K562 (cell line): ENCODE data around the gene MMP24. TPM values are rescaled to one million over a fixed set of nuclear protein-coding genes. Genes with fewer than 3 reads are reported as not detected.
A peak's percentile ranks its signal among the peaks of the same experiment; 100 is the strongest.

ENCODE experiments used
- BACH1 ChIP-seq: fragments of 200-800 bp; sonication (Bioruptor generic); IDR thresholded peaks from 2 replicates; pipeline ENCODE4 v1.6.1; 2016; ENCODE audit warnings: missing genetic modification characterization, missing compliant biosample characterization
- CBFA2T3 ChIP-seq: fragments of 450-650 bp; IDR thresholded peaks from 2 replicates; pipeline ENCODE4 v1.6.1; 2017
- DEAF1 ChIP-seq: fragments of 450-650 bp; formaldehyde crosslinking; IDR thresholded peaks from 2 replicates; pipeline ENCODE4 v1.4.0; 2020; ENCODE audit warnings: mild to moderate bottlenecking, moderate library complexity
- ERF ChIP-seq: fragments of 450-650 bp; formaldehyde crosslinking; IDR thresholded peaks from 2 replicates; pipeline ENCODE4 v1.4.0; 2020; ENCODE audit warnings: mild to moderate bottlenecking, mixed read lengths
- FOSL1 ChIP-seq: fragments of 200-800 bp; sonication (Bioruptor generic); conservative IDR thresholded peaks from 2 replicates; pipeline ENCODE4 v1.6.1; 2016; ENCODE audit warnings: missing genetic modification characterization, missing compliant biosample characterization
- KLF16 ChIP-seq: IDR thresholded peaks from 2 replicates; pipeline ENCODE4 v1.6.1; 2016; ENCODE audit warnings: antibody characterized with exemption
- L3MBTL2 ChIP-seq: fragments of 450-650 bp; IDR thresholded peaks from 2 replicates; pipeline ENCODE4 v1.6.1; 2016; ENCODE audit warnings: mild to moderate bottlenecking, moderate library complexity
- LEF1 ChIP-seq: fragments of 450-650 bp; IDR thresholded peaks from 2 replicates; pipeline ENCODE4 v1.6.1; 2016; ENCODE audit warnings: mild to moderate bottlenecking
- NCOA1 ChIP-seq: fragments of 450-650 bp; IDR thresholded peaks from 2 replicates; pipeline ENCODE4 v1.6.1; 2016; ENCODE audit warnings: low read depth
- RBM17 ChIP-seq: fragments of 200-400 bp; formaldehyde crosslinking; IDR thresholded peaks from 2 replicates; pipeline ENCODE4 v1.6.1; 2017; ENCODE audit warnings: low read depth, mild to moderate bottlenecking, low read length, borderline replicate concordance
- ZBTB11 ChIP-seq, 3 experiments: fragments of 200-800 bp in 1 of 3; fragments of 250-450 bp in 1 of 3; fragments of 450-650 bp in 1 of 3; sonication (Bioruptor Pico) in 1 of 3; sonication (Bioruptor generic) in 1 of 3; formaldehyde crosslinking in 1 of 3; IDR thresholded peaks; 2 replicates each; pipeline versions ENCODE4 v1.6.1 to v1.8.0; 2016 to 2022; ENCODE audit warnings: mild to moderate bottlenecking in 2 of 3, missing genetic modification characterization in 2 of 3, missing compliant biosample characterization in 1 of 3, moderate library complexity in 1 of 3
- ZFP30 ChIP-seq: fragments of 250-450 bp; sonication (Bioruptor Pico); IDR thresholded peaks from 2 replicates; pipeline ENCODE4 v1.8.0; 2022; ENCODE audit warnings: moderate library complexity, mild to moderate bottlenecking, inconsistent platforms, borderline replicate concordance
- ZNF197 ChIP-seq: fragments of 200-800 bp; sonication (Bioruptor generic); IDR thresholded peaks from 2 replicates; pipeline ENCODE4 v1.6.1; 2016; ENCODE audit warnings: low read depth, missing genetic modification characterization, missing compliant biosample characterization
- ZNF239 ChIP-seq: fragments of 250-450 bp; sonication (Bioruptor Pico); IDR thresholded peaks from 2 replicates; pipeline ENCODE4 v1.4.0; 2020; ENCODE audit warnings: mild to moderate bottlenecking
- ZNF449 ChIP-seq: fragments of 250-450 bp; sonication (Bioruptor Pico); IDR thresholded peaks from 2 replicates; pipeline ENCODE4 v1.8.0; 2022; ENCODE audit warnings: moderate library complexity, mild to moderate bottlenecking, inconsistent platforms
- polyA plus RNA-seq, 8 experiments: library from polyadenylated mRNA; depleted of rRNA in 4 of 8; stranded (reverse) in 5 of 8; unstranded in 3 of 8; fragments of >200 nt; fragmentation: Nextera tagmentation in 2 of 8; fragmentation: Illumina TruSeq in 1 of 8; extraction: Ambion mirVana in 2 of 8; extraction: Trizol in 1 of 8; gene quantifications; 2 replicates each; pipeline versions ENCODE4 v1.2.1 to v1.2.3, GENCODE V29; 2011 to 2014; ENCODE audit warnings: inconsistent platforms in 1 of 8, missing spikeins in 1 of 8
- total RNA-seq, 7 experiments: library from RNA; depleted of rRNA in 6 of 7; stranded (reverse); fragments of >200 nt in 6 of 7; fragmentation: Illumina TruSeq in 2 of 7; extraction: Trizol in 2 of 7; gene quantifications; 2 replicates each; pipeline versions ENCODE4 v1.2.1 to v1.2.3, GENCODE V29; 2011 to 2021; ENCODE audit warnings: low replicate concordance in 1 of 7
- TF ChIP-seq, protein P1 (sequence below), 2 experiments: fragments of 450-650 bp; IDR thresholded peaks; 2 replicates each; pipeline ENCODE4 v1.6.1; 2016
- TF ChIP-seq, protein P2 (sequence below): fragments of 250-450 bp; sonication (Bioruptor Pico); IDR thresholded peaks from 2 replicates; pipeline ENCODE4 v1.5.0; 2021

MMP24 gene
- total and polyA plus RNA-seq, 9 of the 15 experiments (the other 6 are each of a cell fraction or from before 2014, with no cell fraction given): 0.03 to 0.07 (median 0.03) TPM; not detected in 6

DNA sequence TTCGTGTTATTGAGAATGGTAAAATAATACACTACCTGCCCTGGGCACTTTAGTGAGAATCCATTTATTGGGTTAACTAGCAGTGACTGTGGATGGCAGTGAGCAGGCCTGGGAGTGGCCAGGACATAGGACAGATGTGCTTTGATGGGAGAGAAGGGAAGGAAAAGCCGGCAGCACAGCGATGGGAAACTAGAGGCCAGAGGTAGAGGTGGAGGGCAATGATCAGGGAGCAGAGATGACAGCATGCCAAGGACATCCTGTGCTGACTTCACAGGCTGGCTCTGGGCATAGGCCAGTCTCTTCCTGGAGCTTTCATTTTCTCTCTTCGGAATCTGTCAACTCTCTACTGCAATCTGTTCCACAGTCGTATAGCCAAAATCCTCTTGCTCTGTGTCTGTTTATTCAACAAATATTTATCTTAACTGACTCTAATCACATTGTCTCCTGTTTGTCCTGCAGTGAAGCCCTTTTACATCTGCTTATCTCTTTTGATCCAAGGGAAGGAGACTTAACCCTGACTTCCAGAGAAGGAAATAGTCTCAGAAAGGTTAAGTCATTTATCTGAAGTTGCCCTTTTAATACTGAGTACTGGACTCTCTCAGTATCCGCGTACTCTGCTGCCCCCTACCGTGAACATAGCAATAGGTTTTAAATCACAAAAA lies 18.4 kb upstream of the MMP24 start (continued):
- TF ChIP-seq ZBTB11 (CRISPR knock-in tag; IDR thresholded peaks at IDR 0.05) (0 out of 6 replicates have a peak, but pooled peaks of 1 of the 3 experiments have one; percentile 29), ZNF197 (CRISPR knock-in tag) (no peak), BACH1 (tag) (no peak), CBFA2T3 (peak; percentile 83), LEF1 (no peak), RBM17 (no peak), ZFP30 (no peak), ERF (no peak), ZNF449 (CRISPR knock-in tag) (no peak), L3MBTL2 (peak; percentile 29; the same call in 1 of the 2 replicates), KLF16 (peak; percentile 21; the same call in 1 of the 2 replicates), NCOA1 (no peak), FOSL1 (tag) (0 out of 2 replicates have a peak, but pooled peaks have one; percentile 10), ZNF239 (no peak), DEAF1 (CRISPR knock-in tag) (peak; percentile 99)
- TF ChIP-seq, protein P1, sequence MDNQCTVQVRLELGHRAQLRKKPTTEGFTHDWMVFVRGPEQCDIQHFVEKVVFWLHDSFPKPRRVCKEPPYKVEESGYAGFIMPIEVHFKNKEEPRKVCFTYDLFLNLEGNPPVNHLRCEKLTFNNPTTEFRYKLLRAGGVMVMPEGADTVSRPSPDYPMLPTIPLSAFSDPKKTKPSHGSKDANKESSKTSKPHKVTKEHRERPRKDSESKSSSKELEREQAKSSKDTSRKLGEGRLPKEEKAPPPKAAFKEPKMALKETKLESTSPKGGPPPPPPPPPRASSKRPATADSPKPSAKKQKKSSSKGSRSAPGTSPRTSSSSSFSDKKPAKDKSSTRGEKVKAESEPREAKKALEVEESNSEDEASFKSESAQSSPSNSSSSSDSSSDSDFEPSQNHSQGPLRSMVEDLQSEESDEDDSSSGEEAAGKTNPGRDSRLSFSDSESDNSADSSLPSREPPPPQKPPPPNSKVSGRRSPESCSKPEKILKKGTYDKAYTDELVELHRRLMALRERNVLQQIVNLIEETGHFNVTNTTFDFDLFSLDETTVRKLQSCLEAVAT (IDR thresholded peaks at IDR 0.05): no peak
- TF ChIP-seq, protein P2, sequence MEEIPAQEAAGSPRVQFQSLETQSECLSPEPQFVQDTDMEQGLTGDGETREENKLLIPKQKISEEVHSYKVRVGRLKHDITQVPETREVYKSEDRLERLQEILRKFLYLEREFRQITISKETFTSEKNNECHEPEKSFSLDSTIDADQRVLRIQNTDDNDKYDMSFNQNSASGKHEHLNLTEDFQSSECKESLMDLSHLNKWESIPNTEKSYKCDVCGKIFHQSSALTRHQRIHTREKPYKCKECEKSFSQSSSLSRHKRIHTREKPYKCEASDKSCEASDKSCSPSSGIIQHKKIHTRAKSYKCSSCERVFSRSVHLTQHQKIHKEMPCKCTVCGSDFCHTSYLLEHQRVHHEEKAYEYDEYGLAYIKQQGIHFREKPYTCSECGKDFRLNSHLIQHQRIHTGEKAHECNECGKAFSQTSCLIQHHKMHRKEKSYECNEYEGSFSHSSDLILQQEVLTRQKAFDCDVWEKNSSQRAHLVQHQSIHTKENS: no peak
